GM18505 (cell line): ENCODE measurements around the gene RNF111.
A peak's percentile ranks its signal among the peaks of the same experiment; 100 is the strongest.
"Not testable (repeated sequence)": the region's sequence is repeated elsewhere in the genome, so short reads cannot be mapped to it uniquely, and the experiment has no call there.

Source experiments
- ATAC-seq: cut with Tn5 transposase; IDR thresholded peaks from one replicate; pipeline ENCODE4 v1.9.1; 2021; ENCODE audit not compliant: unreplicated experiment
- POLR2A ChIP-seq: IDR thresholded peaks from 4 replicates; pipeline ENCODE4 v1.6.1; 2011; ENCODE audit warnings: borderline replicate concordance; ENCODE audit not compliant: insufficient read depth, insufficient read length; ENCODE audit errors: extremely low read depth

RNF111 gene

GRCh38 chr15:58981808-58982475 lies 5.5 kb upstream of the RNF111 start:
- ATAC-seq = no peak

GRCh38 chr15:58983261-58983660 lies 4.2 kb upstream of the RNF111 start:
- TF ChIP-seq POLR2A = no peak
- ATAC-seq = no peak

More at GRCh38 chr15:58981808-58982475, 5.5 kb upstream of the RNF111 start:
- TF ChIP-seq POLR2A = no peak

GRCh38 chr15:58985443-58985842 lies 2.0 kb upstream of the RNF111 start:
- TF ChIP-seq POLR2A = no peak
- no peak for ATAC-seq

GRCh38 chr15:58987036-58987435 lies 427 bp upstream of the RNF111 start:
- no peak for ATAC-seq
- TF ChIP-seq POLR2A = no peak

- ATAC-seq = peak; percentile 49
- TF ChIP-seq POLR2A = no peak
These were observed 733 bp downstream of the RNF111 start for GRCh38 chr15:58988006-58988785.

GRCh38 chr15:58992181-58992580 lies 4.7 kb downstream of the RNF111 start:
- TF ChIP-seq POLR2A = no peak
- ATAC-seq = no peak

GRCh38 chr15:58994906-58995453 lies 7.5 kb downstream of the RNF111 start:
- no peak for ATAC-seq
- TF ChIP-seq POLR2A = no peak

- no peak for ATAC-seq
These were observed 12.2 kb downstream of the RNF111 start for GRCh38 chr15:58999694-59000093.

GRCh38 chr15:59000251-59000650 lies 12.8 kb downstream of the RNF111 start:
- not testable (repeated sequence) for ATAC-seq

More at GRCh38 chr15:58999694-59000093, 12.2 kb downstream of the RNF111 start:
- no peak for TF ChIP-seq POLR2A

- no peak for ATAC-seq
- no peak for TF ChIP-seq POLR2A
These were observed 14.5 kb downstream of the RNF111 start for GRCh38 chr15:59001946-59002345.

GRCh38 chr15:59002418-59002859 lies 15.0 kb downstream of the RNF111 start:
- no peak for TF ChIP-seq POLR2A
- no peak for ATAC-seq

GRCh38 chr15:59005579-59005978 lies 18.1 kb downstream of the RNF111 start:
- no peak for TF ChIP-seq POLR2A
- no peak for ATAC-seq

GRCh38 chr15:59008086-59008485 lies 20.6 kb downstream of the RNF111 start:
- ATAC-seq = no peak
- no peak for TF ChIP-seq POLR2A
